A549 treated with CpdA at 1 μM for 4 hours (cell line): ENCODE data around the gene GCSH. TPM values are rescaled to one million over a fixed set of nuclear protein-coding genes. Genes with fewer than 3 reads are reported as not detected.

Experiments
- total RNA-seq: library from RNA; stranded (reverse); fragments of 200-300 nt; extraction: Qiagen RNA extraction; gene quantifications from 5 replicates; pipeline ENCODE4 v1.2.3, GENCODE V29; 2022; ENCODE audit warnings: low read depth

GCSH gene
- total RNA-seq: 49.1 to 63.3 TPM (median 59.1 TPM) in 5 replicates

DNA sequence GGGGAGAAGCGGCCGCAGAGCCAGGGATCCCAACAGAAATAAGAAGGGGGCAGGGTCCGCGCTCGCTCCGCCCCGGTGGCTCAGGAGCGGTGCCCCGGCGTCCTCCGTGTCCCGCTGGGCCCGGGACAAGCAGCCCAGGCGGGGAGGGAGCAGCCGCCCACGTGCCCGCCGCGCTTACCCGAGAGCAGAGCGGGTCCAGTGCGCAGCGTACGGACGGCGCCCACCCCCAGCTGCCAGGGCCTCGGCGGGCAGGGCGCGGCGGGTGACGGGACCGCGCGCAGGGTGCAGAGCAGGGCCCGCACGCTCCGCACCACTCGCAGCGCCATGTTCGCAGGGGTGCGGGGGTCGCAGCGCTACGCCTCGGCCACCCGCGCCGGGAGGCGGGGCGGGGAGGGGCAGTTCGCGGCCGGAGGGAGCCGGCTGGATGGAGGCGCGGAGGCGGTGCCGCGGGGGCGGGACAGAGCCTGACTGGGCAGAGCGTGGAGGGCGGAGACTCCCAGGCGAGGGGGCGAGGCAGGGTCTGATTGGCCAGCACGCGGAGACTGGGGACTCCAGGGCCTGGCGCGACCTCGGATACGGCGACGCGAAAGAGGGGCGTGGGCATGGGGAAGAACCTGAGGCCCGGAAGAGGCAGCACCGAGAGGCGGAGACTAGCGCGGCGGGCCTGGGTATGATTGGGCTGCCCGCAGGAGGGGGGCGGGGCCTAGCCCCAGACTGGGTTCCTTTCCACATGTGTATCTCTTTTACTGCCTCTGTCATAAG is at the start of gene GCSH:
Gene GCSH, minus strand, starts transcription at position 443 of the 762 bp plus-strand sequence. Its CDS starts 117 bp downstream, at position 326.

GRCh38 chr16:81077076-81077940 is 18.9 kb downstream of the GCSH start, which contains the start of gene C16orf46:
Gene C16orf46 (minus strand): TSS chr16:81077238. CDS start chr16:81063955, 13,283 bp downstream.

GRCh38 chr16:81035398-81035974 is 60.7 kb downstream of the GCSH start, which contains the start of gene ATMIN:
Gene ATMIN (plus strand): TSS chr16:81035842. CDS start chr16:81035871, 29 bp downstream.

Other genes starting within 250 kb of the GCSH start
- 126 to 135 TPM (median 129 TPM) in 5 replicates for gene CMC2, start 89.5 kb downstream of the GCSH start, total RNA-seq
- gene CENPN, start 89.2 kb downstream of the GCSH start, total RNA-seq: 66.6 to 128 TPM (median 67.7 TPM) in 5 replicates
- gene ATMIN, start 60.6 kb downstream of the GCSH start, total RNA-seq: 30.0 to 37.0 TPM (median 34.2 TPM) in 5 replicates
- gene C16orf46, start 19.2 kb downstream of the GCSH start, total RNA-seq: 0.65 to 2.0 TPM (median 1.1 TPM) in 5 replicates
- 0.73 to 1.6 TPM (median 1.3 TPM) in 5 replicates for gene BCO1, start 142.3 kb upstream of the GCSH start, total RNA-seq
- gene GAN, start 218.6 kb upstream of the GCSH start, total RNA-seq: 2.4 to 3.3 TPM (median 2.9 TPM) in 5 replicates